ENCODE data around the gene MUL1.
A peak's percentile ranks its signal among the peaks of the same experiment; 100 is the strongest.
"Not testable (repeated sequence)": the region's sequence is repeated elsewhere in the genome, so short reads cannot be mapped to it uniquely, and the experiment has no call there.

MUL1 gene

DNA sequence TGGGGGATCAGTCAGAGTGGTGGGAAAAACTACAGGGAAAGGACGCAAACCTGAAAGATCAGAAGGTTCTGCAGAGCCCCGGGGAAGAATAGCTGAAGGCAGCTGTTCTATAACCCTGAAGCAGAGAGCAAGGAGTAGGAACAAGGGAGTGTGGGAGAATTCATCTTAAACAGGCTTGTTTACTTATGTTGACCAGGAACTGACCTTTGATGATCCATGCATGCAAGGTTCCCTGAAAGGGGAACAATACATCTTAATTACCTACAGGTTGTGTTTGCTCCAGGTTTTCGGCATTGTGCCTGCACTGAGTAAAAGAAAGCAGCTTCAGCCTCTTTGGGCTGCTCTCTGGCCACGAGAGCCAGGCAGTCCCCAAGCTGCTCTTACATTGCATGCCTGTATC, 25.7 kb upstream of the MUL1 start:
- TF ChIP-seq, protein P1, sequence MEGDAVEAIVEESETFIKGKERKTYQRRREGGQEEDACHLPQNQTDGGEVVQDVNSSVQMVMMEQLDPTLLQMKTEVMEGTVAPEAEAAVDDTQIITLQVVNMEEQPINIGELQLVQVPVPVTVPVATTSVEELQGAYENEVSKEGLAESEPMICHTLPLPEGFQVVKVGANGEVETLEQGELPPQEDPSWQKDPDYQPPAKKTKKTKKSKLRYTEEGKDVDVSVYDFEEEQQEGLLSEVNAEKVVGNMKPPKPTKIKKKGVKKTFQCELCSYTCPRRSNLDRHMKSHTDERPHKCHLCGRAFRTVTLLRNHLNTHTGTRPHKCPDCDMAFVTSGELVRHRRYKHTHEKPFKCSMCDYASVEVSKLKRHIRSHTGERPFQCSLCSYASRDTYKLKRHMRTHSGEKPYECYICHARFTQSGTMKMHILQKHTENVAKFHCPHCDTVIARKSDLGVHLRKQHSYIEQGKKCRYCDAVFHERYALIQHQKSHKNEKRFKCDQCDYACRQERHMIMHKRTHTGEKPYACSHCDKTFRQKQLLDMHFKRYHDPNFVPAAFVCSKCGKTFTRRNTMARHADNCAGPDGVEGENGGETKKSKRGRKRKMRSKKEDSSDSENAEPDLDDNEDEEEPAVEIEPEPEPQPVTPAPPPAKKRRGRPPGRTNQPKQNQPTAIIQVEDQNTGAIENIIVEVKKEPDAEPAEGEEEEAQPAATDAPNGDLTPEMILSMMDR (IDR thresholded peaks at IDR 0.05; ENCODE audit: insufficient read depth, low read depth, low read length, missing control alignments) = no peak
- no peak for DNase-seq (ENCODE audit: low read depth)
- H3K4me3 ChIP-seq (ENCODE audit: low read depth, low read length) = no peak overlapping the region

DNA sequence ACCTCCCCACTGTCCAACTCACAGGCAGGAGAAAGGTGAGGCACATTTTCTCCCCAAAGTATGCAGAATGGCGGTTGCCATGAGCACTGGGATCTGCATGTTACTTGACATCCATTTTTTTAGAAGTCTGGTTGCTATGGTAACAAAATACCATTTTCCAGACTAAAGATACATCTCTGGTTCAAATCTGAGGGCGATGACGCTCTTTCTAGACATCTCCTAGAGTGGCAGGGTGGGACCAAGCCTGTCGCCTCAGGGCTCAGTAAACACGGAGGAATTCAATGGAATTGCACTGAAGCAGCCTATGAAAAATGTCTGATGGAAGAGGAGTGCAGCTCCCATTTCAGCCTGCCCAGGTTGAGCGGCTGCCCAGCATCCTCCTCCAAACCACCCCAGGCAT, 22.9 kb upstream of the MUL1 start:
- DNase-seq (ENCODE audit: low read depth) = no peak
- TF ChIP-seq, protein P1 (IDR thresholded peaks at IDR 0.05; ENCODE audit: insufficient read depth, low read depth, low read length, missing control alignments) = no peak
- no peak overlapping the region for H3K4me3 ChIP-seq (ENCODE audit: low read depth, low read length)

DNA sequence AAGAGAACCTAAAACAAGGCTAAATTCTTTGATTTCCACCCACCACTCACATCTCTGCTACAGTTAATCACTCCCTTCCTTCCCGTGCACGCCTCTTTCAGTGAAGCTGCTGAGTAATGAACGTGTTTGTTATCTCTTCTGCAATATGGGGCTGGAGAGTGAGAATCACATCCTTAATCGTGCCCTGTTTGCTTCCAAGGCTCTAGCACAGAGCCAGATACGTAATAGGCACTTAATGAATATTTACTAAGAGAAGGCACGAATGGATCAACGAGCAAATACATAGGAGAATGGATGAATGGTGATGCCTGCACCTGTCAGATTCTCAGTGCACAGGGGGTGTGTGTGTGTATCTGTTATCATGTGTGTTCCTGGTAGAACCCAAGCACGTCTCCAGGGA, 22.4 kb upstream of the MUL1 start:
- no peak for DNase-seq (ENCODE audit: low read depth)
- H3K4me3 ChIP-seq (ENCODE audit: low read depth, low read length) = no peak overlapping the region
- TF ChIP-seq, protein P1 (IDR thresholded peaks at IDR 0.05; ENCODE audit: insufficient read depth, low read depth, low read length, missing control alignments) = no peak

DNA sequence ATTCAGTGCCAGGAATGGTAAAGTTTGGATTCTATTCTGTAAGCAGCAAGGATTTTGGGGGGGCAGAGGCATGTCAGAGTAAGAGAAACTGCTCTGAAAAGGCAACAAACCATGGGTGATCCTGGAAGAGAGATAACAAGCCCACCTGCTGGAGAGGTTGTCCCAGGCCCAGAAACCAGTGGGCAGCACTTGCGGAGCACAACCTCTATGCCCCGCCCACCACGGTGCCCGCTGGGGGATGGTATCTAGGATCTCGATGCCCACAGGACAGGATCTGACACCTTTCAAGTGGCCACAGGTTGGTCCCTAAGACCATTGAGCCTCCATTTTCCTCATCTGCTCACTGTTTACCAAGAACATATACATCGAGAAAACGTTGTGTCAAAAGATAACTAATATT, 20.3 kb upstream of the MUL1 start:
- H3K4me3 ChIP-seq (ENCODE audit: low read depth, low read length) = no peak overlapping the region
- no peak for DNase-seq (ENCODE audit: low read depth)
- TF ChIP-seq, protein P1 (IDR thresholded peaks at IDR 0.05; ENCODE audit: insufficient read depth, low read depth, low read length, missing control alignments) = no peak

DNA sequence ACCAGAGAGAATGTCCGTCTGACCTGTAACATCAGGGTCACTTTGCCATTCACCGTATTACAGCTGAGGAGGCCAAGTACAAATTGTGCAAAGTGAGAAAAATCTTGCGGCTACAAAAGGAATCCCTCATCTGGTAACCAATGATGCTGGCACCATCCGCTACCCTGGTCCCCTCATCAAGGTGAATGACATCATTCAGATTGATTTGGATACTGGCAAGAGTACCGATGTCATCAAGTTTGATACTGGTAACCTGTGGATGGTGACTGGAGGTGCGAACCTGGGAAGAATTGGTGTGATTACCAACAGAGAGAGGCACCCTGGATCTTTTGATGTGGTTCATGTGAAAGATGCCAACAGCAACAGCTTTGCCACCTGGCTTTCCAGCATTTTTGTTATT, 18.3 kb upstream of the MUL1 start:
- no peak for DNase-seq (ENCODE audit: low read depth)
- no peak overlapping the region for H3K4me3 ChIP-seq (ENCODE audit: low read depth, low read length)
- TF ChIP-seq, protein P1 (IDR thresholded peaks at IDR 0.05; ENCODE audit: insufficient read depth, low read depth, low read length, missing control alignments) = no peak

DNA sequence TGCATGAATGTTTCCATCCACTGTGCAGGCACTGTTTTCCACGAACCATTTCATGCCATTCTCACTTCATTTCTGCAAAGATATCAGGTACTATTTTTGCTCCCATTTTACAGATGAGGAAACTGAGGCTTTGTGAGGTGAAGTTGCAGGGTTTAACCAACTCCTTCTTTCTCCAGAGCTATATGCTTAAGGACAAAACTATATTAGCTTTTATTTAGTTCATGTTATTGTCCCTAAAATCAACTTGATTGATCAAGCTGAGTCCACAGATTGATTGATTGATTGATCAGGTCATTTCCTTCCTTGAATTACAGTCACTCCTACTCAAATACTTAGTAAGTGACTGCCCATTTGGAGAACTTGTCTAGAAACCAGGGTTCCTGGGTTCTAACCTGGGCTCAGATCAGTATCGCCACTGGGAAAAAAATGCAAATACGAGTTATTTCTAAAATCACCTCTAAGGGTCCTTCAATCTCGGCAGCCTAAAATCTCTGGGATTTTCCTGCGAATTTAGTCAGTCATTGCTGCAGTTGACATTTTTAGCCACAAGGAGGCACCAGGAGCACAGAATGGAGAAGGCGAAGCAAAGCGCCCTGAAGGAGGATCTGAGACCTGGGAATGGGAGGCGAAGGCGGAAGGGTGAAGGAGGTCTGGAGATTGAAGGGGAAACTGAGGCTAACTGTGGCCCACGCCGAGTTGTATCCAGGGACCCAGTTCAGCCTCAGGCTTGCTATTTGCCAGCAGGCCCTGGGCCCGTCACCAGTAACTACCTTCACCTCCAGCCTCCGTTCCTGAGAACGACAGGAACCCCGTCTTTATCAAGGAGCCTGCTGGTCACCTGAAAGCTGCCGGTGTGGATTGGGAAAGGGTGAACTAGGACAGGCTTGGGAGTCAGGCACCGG, 14.3 kb upstream of the MUL1 start:
- TF ChIP-seq, protein P1 (IDR thresholded peaks at IDR 0.05; ENCODE audit: insufficient read depth, low read depth, low read length, missing control alignments) = peak; percentile 84
- DNase-seq (ENCODE audit: low read depth) = peak; percentile 61
- H3K4me3 ChIP-seq (ENCODE audit: low read depth, low read length) = no peak overlapping the region

DNA sequence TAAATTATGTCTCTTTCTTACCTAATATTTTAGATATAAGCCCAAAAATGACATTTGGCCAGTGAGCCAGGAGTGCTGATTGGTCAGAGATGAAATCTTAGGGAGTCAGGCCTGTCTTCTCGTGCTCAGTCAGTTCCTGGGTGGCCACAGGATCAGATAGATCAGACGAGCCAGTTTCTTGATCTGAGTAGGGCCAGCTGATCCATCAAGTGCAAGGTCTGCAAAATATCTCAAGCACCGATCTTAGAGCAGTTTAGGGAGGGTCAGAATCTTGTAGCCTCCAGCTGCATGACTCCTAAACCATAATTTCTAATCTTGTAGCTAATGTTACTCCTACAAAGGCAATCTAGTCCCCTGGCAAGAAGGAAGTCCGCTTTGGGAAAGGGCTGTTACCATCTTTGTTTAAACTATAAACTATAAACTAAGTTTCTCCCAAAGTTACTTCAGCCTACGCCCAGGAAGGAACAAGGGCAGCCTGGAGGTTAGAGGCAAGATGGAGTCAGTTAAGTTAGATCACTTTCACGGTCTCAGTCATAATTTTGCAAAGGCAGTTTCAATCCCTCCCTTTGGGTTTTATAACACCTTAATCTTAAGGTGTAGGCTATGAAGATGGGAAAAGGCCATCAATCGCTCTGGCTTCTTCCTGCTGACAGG, 11.8 kb upstream of the MUL1 start:
- not testable (repeated sequence) for H3K4me3 ChIP-seq (ENCODE audit: low read depth, low read length); DNase-seq (ENCODE audit: low read depth)
